OCI-LY7 (cell line): Measurements from ENCODE around the gene TMEM200A. TPM values are rescaled to one million over a fixed set of nuclear protein-coding genes. Genes with fewer than 3 reads are reported as not detected.

Source experiments
- BruUV-seq: library from RNA; stranded (reverse); fragments of 400-500 nt; replicated peaks from 2 replicates; lab custom pipeline; 2021; lab: Mats Ljungman, UMichigan
- CTCF ChIA-PET: fragments of 300-600 bp; sonication (Branson Sonifier 250); formaldehyde crosslinking; loops from one replicate; lab custom pipeline; 2022; ENCODE audit warnings: antibody characterized with exemption; ENCODE audit not compliant: unreplicated experiment; lab: Charles Lee
- POLR2A ChIA-PET: fragments of 300-600 bp; sonication (Branson Sonifier 250); formaldehyde crosslinking; loops from one replicate; lab custom pipeline; 2022; ENCODE audit warnings: antibody characterized with exemption; lab: Charles Lee
- DNase-seq: peaks from one replicate; pipeline ENCODE4 v3.0.0-alpha.2; 2015; ENCODE audit warnings: low spot score
- H2AFZ ChIP-seq: fragments of 200-600 bp; sonication (generic), shearing (Covaris generic); 2 replicates; pipeline ENCODE4 v1.6.1; 2014; ENCODE audit warnings: mild to moderate bottlenecking, antibody characterized with exemption, low read length, moderate library complexity
- H3K27ac ChIP-seq: fragments of 200-600 bp; sonication (generic); 2 replicates; pipeline ENCODE4 v1.5.1; 2014; ENCODE audit warnings: mixed run types, low read depth, mild to moderate bottlenecking, moderate library complexity, low read length, inconsistent platforms; ENCODE audit not compliant: poor library complexity, severe bottlenecking
- H3K36me3 ChIP-seq: fragments of 200-600 bp; sonication (generic); 2 replicates; pipeline ENCODE4 v1.6.1; 2014; ENCODE audit warnings: mild to moderate bottlenecking, antibody characterized with exemption, low read length, moderate library complexity, mixed read lengths; ENCODE audit not compliant: insufficient read depth
- H3K4me1 ChIP-seq: fragments of 200-600 bp; sonication (generic); 2 replicates; pipeline ENCODE4 v1.5.1; 2014; ENCODE audit warnings: mild to moderate bottlenecking, low read length; ENCODE audit not compliant: insufficient read depth, poor library complexity, severe bottlenecking
- H3K4me2 ChIP-seq: fragments of 200-600 bp; sonication (generic); 2 replicates; pipeline ENCODE4 v1.6.1; 2014; ENCODE audit warnings: mild to moderate bottlenecking, low read length
- H3K4me3 ChIP-seq: fragments of 200-600 bp; sonication (generic); 2 replicates; pipeline ENCODE4 v1.5.1; 2014; ENCODE audit warnings: mild to moderate bottlenecking, low read depth, low read length; ENCODE audit not compliant: poor library complexity, severe bottlenecking
- H3K79me2 ChIP-seq: fragments of 200-600 bp; sonication (generic); 2 replicates; pipeline ENCODE4 v1.6.1; 2016; ENCODE audit warnings: low read depth, mild to moderate bottlenecking, low read length, moderate library complexity, mixed read lengths; ENCODE audit not compliant: insufficient read depth
- H3K9me2 ChIP-seq: fragments of 200-600 bp; sonication (generic); 2 replicates; pipeline ENCODE4 v1.6.1; 2016; ENCODE audit warnings: mild to moderate bottlenecking, low read length, mixed read lengths; ENCODE audit not compliant: insufficient read depth
- H3K9me3 ChIP-seq: fragments of 200-600 bp; sonication (generic); 2 replicates; pipeline ENCODE4 v1.6.1; 2014; ENCODE audit warnings: mild to moderate bottlenecking, mixed run types, low read length, mixed read lengths
- H4K20me1 ChIP-seq: fragments of 200-600 bp; sonication (generic); 2 replicates; pipeline ENCODE4 v1.6.1; 2014; ENCODE audit warnings: mild to moderate bottlenecking, antibody characterized with exemption, low read length, moderate library complexity, mixed read lengths; ENCODE audit not compliant: insufficient read depth
- CTCF ChIP-seq: fragments of 200-600 bp; sonication (generic); conservative IDR thresholded peaks from 2 replicates; pipeline ENCODE4 v1.5.1; 2014; ENCODE audit warnings: mild to moderate bottlenecking, antibody characterized with exemption, low read length, moderate library complexity, mixed read lengths
- EZH2phosphoT487 ChIP-seq: fragments of 200-600 bp; sonication (generic); IDR thresholded peaks from 2 replicates; pipeline ENCODE4 v1.6.1; 2018; ENCODE audit warnings: low read depth, borderline replicate concordance, mild to moderate bottlenecking, mixed run types, antibody characterized with exemption, low read length, moderate library complexity, mixed read lengths
- intact Hi-C: fragments of 100-400 bp; cut with micrococcal nuclease; formaldehyde crosslinking; loops from one replicate; pipeline ENCODE4 v1.10.0; 2022; ENCODE audit not compliant: unreplicated experiment
- total RNA-seq, 2 experiments: library from RNA; depleted of rRNA in 1 of 2; stranded (reverse); fragments of >200 nt in 1 of 2; shearing (Covaris generic) in 1 of 2; gene quantifications; 2 replicates each; pipeline ENCODE4 v1.2.3, GENCODE V29; 2014 to 2022

The TMEM200A gene
- total RNA-seq, 2 experiments from 2014 or later = not detected

- H3K4me3 ChIP-seq = no peak overlapping the region
- TF ChIP-seq CTCF (no peak), EZH2phosphoT487 (no peak)
- no peak overlapping the region for H3K4me2 ChIP-seq
- H3K79me2 ChIP-seq = no peaks in the 10 kb centered on the region
- ChIA-PET POLR2A (no interaction called here), CTCF (no interaction called here)
- DNase-seq = no peak
- H3K9me3 ChIP-seq = no peaks in the 10 kb centered on the region
- H3K4me1 ChIP-seq = no peaks in the 10 kb centered on the region
- H2AFZ ChIP-seq = no peak overlapping the region
- no peaks in the 10 kb centered on the region for H4K20me1 ChIP-seq
- BruUV-seq = no TSS peak
- no peaks in the 10 kb centered on the region for H3K36me3 ChIP-seq
- H3K27ac ChIP-seq = no peak overlapping the region
- intact Hi-C loops = no loop called here
- H3K9me2 ChIP-seq = no peaks in the 10 kb centered on the region
These were observed 3.7 kb upstream of the TMEM200A start for GRCh38 chr6:130362128-130362527.

- Histone ChIP-seq H3K9me2 (no peaks in the 10 kb centered on the region), H3K27ac (no peak overlapping the region), H3K4me1 (no peaks in the 10 kb centered on the region), H3K36me3 (no peaks in the 10 kb centered on the region), H4K20me1 (no peaks in the 10 kb centered on the region), H3K4me2 (no peak overlapping the region), H2AFZ (no peak overlapping the region; the same call in 1 of the 2 replicates), H3K79me2 (no peaks in the 10 kb centered on the region), H3K4me3 (no peak overlapping the region), H3K9me3 (no peaks in the 10 kb centered on the region)
- CTCF ChIA-PET = no interaction called here
- no TSS peak for BruUV-seq
- no peak for DNase-seq
- POLR2A ChIA-PET = no interaction called here
- intact Hi-C loops = no loop called here
- TF ChIP-seq CTCF = no peak
- TF ChIP-seq EZH2phosphoT487 = no peak
These were observed 1.5 kb upstream of the TMEM200A start for GRCh38 chr6:130364224-130364780.

- Histone ChIP-seq H3K27ac (no peak overlapping the region), H3K4me3 (no peak overlapping the region), H4K20me1 (no peaks in the 10 kb centered on the region), H3K9me3 (no peaks in the 10 kb centered on the region), H3K9me2 (no peaks in the 10 kb centered on the region), H3K4me2 (no peak overlapping the region), H3K79me2 (no peaks in the 10 kb centered on the region), H3K36me3 (no peaks in the 10 kb centered on the region), H3K4me1 (no peaks in the 10 kb centered on the region), H2AFZ (no peak overlapping the region)
- DNase-seq = no peak
- no peak for TF ChIP-seq EZH2phosphoT487
- TF ChIP-seq CTCF = no peak
- BruUV-seq = no TSS peak
- intact Hi-C loops = no loop called here
- CTCF ChIA-PET = no interaction called here
- POLR2A ChIA-PET = no interaction called here
These were observed 539 bp downstream of the TMEM200A start for GRCh38 chr6:130366107-130367005.
